Gastrocnemius medialis (tissue), 4 donors: ENCODE results near the gene ASTN1. TPM values are rescaled to one million over a fixed set of nuclear protein-coding genes. Genes with fewer than 3 reads are reported as not detected.

Source experiments
- ATAC-seq, 2 donors: fragments of 150-250 bp; one replicate each; pipeline ENCODE4 v1.9.1; 2016
- DNase-seq, 2 donors: peaks; one replicate each; pipeline ENCODE4 v3.0.0-alpha.2; 2019
- H3K27ac ChIP-seq, 4 donors: fragments of 200-600 bp; sonication (generic); 1 replicate in 1 of 4; 2 replicates in 3 of 4; pipeline ENCODE4 v1.5.1; 2016 to 2018; ENCODE audit warnings: mild to moderate bottlenecking in 2 of 4, moderate library complexity in 1 of 4
- H3K27me3 ChIP-seq, 3 donors: fragments of 200-600 bp; sonication (generic) in 2 of 3; 1 replicate in 1 of 3; 2 replicates in 2 of 3; pipeline versions ENCODE4 v1.5.1 to v1.6.0; 2016 to 2019; ENCODE audit warnings: mild to moderate bottlenecking in 1 of 3, moderate library complexity in 1 of 3
- H3K36me3 ChIP-seq, 2 donors: fragments of 200-600 bp; sonication (generic) in 1 of 2; one replicate each; pipeline ENCODE4 v1.5.1; 2017 to 2018
- H3K4me1 ChIP-seq, 2 donors: fragments of 200-600 bp; sonication (generic) in 1 of 2; one replicate each; pipeline ENCODE4 v1.5.1; 2016 to 2017; ENCODE audit warnings: mild to moderate bottlenecking in 2 of 2
- H3K4me3 ChIP-seq, 4 donors: fragments of 200-600 bp; sonication (generic) in 3 of 4; 1 replicate in 1 of 4; 2 replicates in 3 of 4; pipeline ENCODE4 v1.5.1; 2016 to 2019; ENCODE audit warnings: mild to moderate bottlenecking in 2 of 4
- H3K9me3 ChIP-seq, 3 donors: fragments of 200-600 bp; sonication (generic) in 2 of 3; 1 replicate in 1 of 3; 2 replicates in 2 of 3; pipeline ENCODE4 v1.5.1; 2016 to 2019
- CTCF ChIP-seq, 5 experiments: fragments of 450-650 bp in 3 of 5; fragments of 200-600 bp in 2 of 5; sonication (generic) in 2 of 5; IDR thresholded peaks in 4 of 5; conservative IDR thresholded peaks in 1 of 5; 1 replicate in 4 of 5; 2 replicates in 1 of 5; pipeline ENCODE4 v1.5.1; 2016 to 2019; ENCODE audit warnings: antibody characterized with exemption in 5 of 5, mild to moderate bottlenecking in 3 of 5, moderate library complexity in 3 of 5
- POLR2A ChIP-seq, 2 donors: fragments of 450-650 bp; IDR thresholded peaks; one replicate each; pipeline ENCODE4 v1.6.1; 2017; ENCODE audit warnings: antibody characterized with exemption in 2 of 2, mild to moderate bottlenecking in 2 of 2, moderate library complexity in 2 of 2
- in situ Hi-C, 4 donors: fragments of 200-750 bp; cut with MboI; loops; one replicate each; pipeline versions ENCODE4 v1.15.0 to v1.8.0; 2017; ENCODE audit warnings: low sequenced_read_pairs in 4 of 4
- intact Hi-C: fragments of 100-400 bp; cut with DNase I; formaldehyde crosslinking; loops from one replicate; pipeline ENCODE4 v1.15.1; 2023; ENCODE audit warnings: low total_unique reads
- total RNA-seq, 4 donors: library from RNA; depleted of rRNA; stranded (reverse); fragments of >200 nt; gene quantifications; one replicate each; pipeline versions ENCODE4 v1.1.0 to v1.2.3, GENCODE V29; 2016

ASTN1 gene
- total RNA-seq, 4 donors from 2014 or later: 0.09 to 0.10 TPM; not detected in 2

DNA sequence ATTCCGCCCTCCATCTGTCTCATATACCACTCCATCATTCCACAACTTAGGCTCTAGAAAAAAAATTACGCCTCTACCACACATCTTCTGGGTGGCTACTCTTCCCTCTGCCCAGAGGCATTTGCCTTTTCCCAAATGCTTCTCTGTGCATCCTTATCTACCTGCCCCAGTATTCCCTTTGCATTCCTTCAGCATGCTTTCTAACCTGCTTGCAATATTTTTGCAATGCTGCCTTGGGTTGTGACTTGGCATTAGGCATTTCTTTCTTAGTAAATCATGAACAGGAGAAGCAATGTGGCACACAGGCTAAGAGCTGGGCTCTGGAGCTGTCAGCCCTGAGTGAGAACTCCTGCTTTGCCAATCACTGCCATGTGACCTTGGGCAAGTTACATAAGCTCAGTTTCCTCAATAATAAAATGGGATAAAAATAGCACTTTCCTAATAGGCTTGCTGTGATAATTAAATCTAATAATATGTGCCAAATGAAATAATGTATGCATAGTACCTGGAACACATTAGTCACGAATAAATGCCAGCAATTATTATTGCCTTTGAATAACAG lies 276.0 kb downstream of the ASTN1 start:
- Histone ChIP-seq H3K9me3 (no peaks in the 10 kb centered on the region), H3K27ac (no peak overlapping the region), H3K4me3 (no peak overlapping the region), H3K27me3 (no peaks in the 10 kb centered on the region), H3K4me1 (no peaks in the 10 kb centered on the region), H3K36me3 (no peaks in the 10 kb centered on the region)
- ATAC-seq (no peak), DNase-seq (no peak)
- no peak for TF ChIP-seq CTCF (IDR thresholded peaks at IDR 0.05 in 4 of 5, conservative IDR thresholded peaks at IDR 0.05 in 1 of 5)
- no peak for TF ChIP-seq POLR2A (IDR thresholded peaks at IDR 0.05)
- intact Hi-C loops (loop anchor here (10.0 kb wide), 1 partner anchor 514 kb away; no protein-coding TSS in a partner anchor), in situ Hi-C loops (loop anchor here (10.0 to 25.0 kb wide), 4 partner anchors 299 to 1049 kb away; no protein-coding TSS in a partner anchor)

DNA sequence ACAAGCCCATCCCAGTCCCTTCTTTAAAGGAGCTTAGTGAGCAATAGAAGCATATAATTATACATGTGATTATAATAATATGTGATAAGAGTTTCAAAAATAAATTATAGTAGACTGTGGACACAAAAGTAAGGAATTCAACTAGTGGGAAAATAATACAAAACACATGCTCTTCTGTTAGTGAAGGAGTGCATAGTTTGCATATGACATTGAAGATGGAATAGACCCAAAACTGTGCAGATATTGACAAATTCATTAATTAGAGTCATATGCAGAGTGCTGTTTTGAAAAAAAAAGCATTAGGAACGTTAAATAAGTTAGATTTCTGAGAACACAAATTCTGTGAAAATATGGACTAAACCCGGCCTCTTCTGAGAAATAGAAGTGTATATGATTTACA lies 278.8 kb downstream of the ASTN1 start:
- in situ Hi-C loops (loop anchor here (10.0 to 25.0 kb wide), 4 partner anchors 302 to 1052 kb away; no protein-coding TSS in a partner anchor), intact Hi-C loops (loop anchor here (10.0 kb wide), 1 partner anchor 511 kb away; no protein-coding TSS in a partner anchor)
- TF ChIP-seq POLR2A (IDR thresholded peaks at IDR 0.05) (no peak), CTCF (IDR thresholded peaks at IDR 0.05 in 4 of 5, conservative IDR thresholded peaks at IDR 0.05 in 1 of 5) (no peak)
- DNase-seq (no peak), ATAC-seq (no peak)
- no peaks in the 10 kb centered on the region for H3K9me3 ChIP-seq
- no peak overlapping the region for H3K27ac ChIP-seq
- no peaks in the 10 kb centered on the region for H3K27me3 ChIP-seq
- no peaks in the 10 kb centered on the region for H3K4me1 ChIP-seq
- H3K36me3 ChIP-seq: no peaks in the 10 kb centered on the region
- H3K4me3 ChIP-seq: no peak overlapping the region

GRCh38 chr1:176885341-176885740 lies 279.2 kb downstream of the ASTN1 start:
- DNase-seq (no peak), ATAC-seq (no peak)
- no peak overlapping the region for H3K4me3 ChIP-seq
- H3K4me1 ChIP-seq: no peaks in the 10 kb centered on the region
- H3K27me3 ChIP-seq: no peaks in the 10 kb centered on the region
- H3K36me3 ChIP-seq: no peaks in the 10 kb centered on the region
- TF ChIP-seq POLR2A (IDR thresholded peaks at IDR 0.05): no peak
- TF ChIP-seq CTCF (IDR thresholded peaks at IDR 0.05 in 4 of 5, conservative IDR thresholded peaks at IDR 0.05 in 1 of 5): no peak
- no peaks in the 10 kb centered on the region for H3K9me3 ChIP-seq
- intact Hi-C loops: loop anchor here (10.0 kb wide), 1 partner anchor 511 kb away; no protein-coding TSS in a partner anchor
- no peak overlapping the region for H3K27ac ChIP-seq
- in situ Hi-C loops: loop anchor here (10.0 to 25.0 kb wide), 4 partner anchors 302 to 1052 kb away; no protein-coding TSS in a partner anchor

DNA sequence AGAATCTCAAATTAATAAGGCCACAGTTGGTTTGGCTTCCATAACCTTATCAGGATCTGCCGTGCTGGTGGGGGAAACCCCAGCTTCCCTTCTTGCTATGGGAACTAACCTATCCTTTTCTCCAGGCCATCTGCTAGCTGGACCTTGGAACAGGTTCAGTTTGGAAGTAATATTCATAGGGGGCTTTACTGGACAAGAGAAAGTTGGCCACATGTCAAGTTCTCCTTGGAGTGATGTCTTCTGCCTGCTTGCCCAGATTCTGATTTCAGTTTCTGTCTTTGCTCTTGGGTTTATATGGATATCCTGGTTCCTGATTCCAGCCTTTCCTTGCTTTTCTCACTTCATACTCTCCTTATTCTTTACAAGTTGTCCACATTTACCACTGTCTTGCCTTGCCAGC lies 279.6 kb downstream of the ASTN1 start:
- Histone ChIP-seq H3K9me3 (no peaks in the 10 kb centered on the region), H3K4me3 (no peak overlapping the region), H3K27ac (no peak overlapping the region), H3K27me3 (no peaks in the 10 kb centered on the region), H3K36me3 (no peaks in the 10 kb centered on the region), H3K4me1 (no peaks in the 10 kb centered on the region)
- in situ Hi-C loops: loop anchor here (5.0 to 25.0 kb wide), 5 partner anchors 302 to 1052 kb away; no protein-coding TSS in a partner anchor
- intact Hi-C loops: loop anchor here (10.0 kb wide), 1 partner anchor 510 kb away; no protein-coding TSS in a partner anchor
- no peak for TF ChIP-seq POLR2A (IDR thresholded peaks at IDR 0.05)
- no peak for TF ChIP-seq CTCF (IDR thresholded peaks at IDR 0.05 in 4 of 5, conservative IDR thresholded peaks at IDR 0.05 in 1 of 5)
- ATAC-seq: no peak
- no peak for DNase-seq
